GM19468 (cell line): ENCODE data around the gene GTF3C5.
"Not testable (repeated sequence)": the region's sequence is repeated elsewhere in the genome, so short reads cannot be mapped to it uniquely, and the experiment has no call there.

Experiments
- ATAC-seq: cut with Tn5 transposase; IDR thresholded peaks from one replicate; pipeline ENCODE4 v1.9.1; 2021; ENCODE audit warnings: mild to moderate bottlenecking, moderate library complexity, moderate number of reproducible peaks; ENCODE audit not compliant: unreplicated experiment; ENCODE audit errors: extremely low read depth

The GTF3C5 gene, protein sequence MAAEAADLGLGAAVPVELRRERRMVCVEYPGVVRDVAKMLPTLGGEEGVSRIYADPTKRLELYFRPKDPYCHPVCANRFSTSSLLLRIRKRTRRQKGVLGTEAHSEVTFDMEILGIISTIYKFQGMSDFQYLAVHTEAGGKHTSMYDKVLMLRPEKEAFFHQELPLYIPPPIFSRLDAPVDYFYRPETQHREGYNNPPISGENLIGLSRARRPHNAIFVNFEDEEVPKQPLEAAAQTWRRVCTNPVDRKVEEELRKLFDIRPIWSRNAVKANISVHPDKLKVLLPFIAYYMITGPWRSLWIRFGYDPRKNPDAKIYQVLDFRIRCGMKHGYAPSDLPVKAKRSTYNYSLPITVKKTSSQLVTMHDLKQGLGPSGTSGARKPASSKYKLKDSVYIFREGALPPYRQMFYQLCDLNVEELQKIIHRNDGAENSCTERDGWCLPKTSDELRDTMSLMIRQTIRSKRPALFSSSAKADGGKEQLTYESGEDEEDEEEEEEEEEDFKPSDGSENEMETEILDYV

DNA sequence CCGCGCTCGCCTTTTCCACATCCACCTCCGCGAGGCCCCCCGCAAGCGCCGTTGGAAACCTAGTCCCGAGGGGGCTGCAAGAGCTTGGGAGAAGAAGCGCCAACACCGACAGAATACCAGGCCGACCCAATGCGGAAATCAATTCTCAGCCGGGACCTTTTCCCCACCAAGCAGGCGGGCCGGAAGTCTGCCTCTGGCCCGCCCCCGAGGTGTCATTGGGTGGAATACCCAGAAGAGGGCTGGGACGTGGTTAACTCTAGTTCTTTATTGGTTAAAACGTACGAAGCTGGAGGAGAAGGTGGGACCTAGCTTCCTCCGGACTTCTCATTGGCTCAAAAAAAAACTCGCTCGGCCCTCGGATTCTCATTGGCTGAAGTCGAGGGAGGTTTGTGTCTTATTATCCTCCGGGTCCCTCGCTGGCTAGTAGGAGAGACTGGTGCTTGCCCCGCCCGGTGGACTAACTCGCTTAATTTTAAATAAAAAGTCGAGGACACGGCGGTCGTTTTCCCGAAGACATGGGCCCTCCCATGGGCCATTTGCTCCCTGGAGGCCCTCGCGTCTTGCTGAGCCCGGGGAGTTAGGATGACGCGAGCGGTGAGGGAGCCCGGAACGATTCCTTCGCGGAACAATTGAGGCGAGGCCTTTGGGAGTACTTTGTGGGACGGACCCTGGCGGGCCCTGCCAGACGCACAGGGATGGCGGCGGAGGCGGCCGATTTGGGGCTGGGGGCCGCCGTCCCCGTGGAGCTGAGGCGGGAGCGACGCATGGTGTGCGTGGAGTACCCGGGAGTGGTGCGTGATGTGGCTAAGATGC lies at the start of gene GTF3C5:
Gene GTF3C5 (plus strand): TSS at position 681 of the 813 bp plus-strand sequence. CDS start 15 bp downstream, at position 696.
- peak; percentile 93 for ATAC-seq

DNA sequence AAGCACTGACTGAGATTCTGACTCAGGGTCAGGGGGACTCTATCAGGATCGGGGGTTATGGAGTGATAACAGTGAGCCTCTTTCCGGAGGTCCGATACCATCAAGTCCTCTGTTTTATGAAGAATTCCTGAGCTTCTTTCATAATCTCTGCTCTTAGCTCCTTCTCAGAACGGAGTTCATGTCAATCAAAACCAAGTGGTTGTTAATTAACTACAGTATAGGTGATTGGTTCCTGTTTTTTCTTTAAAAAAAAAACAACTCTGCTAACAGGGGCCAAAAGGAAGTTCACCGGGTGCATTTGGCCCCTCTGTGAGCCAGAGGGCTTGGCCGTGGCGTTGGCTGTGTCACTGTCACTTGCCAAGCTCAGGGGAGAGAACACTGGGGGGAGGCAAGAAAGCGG lies 48.3 kb upstream of the GTF3C5 start:
- no peak for ATAC-seq

DNA sequence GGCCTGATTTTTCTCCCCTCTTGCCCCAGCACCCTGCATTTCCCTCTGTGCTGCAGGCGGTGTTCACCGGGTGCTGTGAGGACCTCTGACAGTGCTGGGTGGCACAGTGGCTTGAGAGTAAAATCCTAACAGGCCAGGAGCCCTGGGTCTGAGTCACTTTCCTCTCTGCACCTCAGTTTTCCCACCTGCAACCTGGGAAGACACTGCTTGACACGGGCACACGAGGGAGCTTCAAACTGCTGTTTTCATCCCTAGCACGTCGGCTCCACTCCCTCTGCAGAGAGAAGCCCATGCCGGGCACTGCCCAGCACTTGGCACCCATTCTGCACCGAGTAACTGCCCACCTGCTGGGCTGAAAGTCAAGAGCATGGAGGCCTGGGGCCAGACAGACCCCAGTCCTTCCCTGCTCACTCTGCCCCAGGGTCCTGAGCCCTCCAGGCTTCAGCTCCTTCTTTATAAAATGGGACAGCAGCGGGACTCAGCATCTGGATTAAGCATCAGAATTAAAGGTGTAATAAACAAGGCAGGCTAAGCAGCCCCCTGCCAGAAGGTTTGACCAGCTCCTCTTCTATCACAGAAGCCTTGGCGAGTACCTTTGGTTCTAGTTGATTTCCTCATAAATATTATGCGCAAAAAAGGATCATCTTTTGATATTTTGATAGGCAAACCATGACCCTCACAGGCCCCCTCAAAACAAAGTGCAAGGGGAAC lies 47.2 kb upstream of the GTF3C5 start:
- no peak for ATAC-seq

DNA sequence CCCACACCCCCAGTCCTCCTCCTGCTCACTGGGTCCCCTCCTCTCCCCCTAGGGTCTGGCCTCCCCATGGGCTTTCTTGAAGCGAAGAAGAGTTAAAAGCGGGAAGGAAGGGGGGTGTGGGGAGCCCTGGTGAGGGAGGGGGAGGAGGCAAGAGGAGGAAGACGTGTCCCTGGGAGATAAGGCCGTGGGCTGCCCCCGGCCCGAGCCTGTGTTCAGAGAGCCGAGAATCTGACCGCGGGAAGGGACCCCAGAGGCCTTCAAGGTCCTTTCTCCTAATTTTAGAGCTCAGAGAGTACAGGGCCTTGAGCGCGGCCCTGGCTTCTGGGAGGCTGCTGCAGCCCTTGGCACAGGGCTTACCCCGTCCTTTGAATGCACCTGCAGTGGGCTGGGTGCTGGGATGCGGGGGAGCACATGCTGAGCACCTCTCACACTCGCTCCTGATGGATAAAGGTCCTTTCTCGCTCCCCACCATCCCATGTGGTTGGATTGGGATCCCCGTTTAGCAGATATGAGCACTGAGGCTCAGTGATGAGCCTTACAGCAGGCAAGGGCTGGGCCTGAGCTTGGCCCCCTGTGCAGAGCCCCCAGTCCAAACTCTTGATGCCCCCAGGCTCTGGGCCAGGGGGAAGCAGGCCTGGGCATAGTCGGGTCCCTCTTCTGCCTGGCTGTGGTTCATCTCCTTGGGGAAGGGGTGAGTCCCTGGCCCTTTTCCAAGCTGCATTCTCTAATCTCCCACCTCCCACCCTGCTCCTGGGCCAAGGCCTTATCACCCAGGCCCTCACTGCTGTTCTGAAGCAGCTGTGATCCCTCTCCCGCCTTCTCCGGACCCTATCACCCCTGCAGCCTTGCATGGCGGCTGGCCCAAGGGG lies 46.4 kb upstream of the GTF3C5 start:
- ATAC-seq, result no peak

DNA sequence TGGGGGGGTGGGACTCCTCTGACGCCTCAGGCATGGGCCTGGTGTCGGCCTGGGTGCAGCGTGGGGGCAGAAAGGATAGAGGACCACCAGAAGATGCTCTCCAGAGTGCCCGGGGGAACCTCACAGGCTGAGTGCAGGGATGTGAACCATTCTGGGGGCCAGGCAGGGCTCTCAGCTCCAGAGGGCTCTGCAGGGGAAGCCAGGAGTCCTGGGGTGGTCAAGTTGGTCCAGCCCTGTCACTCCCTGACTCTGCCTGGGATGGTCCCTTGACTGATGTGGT lies 45.8 kb upstream of the GTF3C5 start:
- ATAC-seq, result no peak

DNA sequence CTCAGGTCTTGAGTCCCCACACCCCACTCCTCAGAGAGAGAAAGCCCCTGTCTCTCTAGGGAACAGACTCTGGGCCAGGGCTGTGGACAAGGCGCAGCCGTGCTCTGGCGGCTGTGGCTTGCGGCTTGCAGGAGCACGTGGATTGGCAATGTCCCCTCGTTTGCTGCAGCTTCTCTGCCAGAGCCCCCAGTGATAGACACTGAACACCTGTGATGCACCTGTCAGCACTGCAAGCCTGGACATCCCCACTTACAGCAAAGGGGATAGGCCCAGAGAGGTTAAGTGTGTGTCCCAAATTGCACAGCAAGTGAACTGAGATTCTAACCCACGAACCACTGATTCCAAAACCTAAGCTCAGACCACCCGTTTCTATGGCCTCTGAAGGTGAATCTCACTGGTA lies 45.3 kb upstream of the GTF3C5 start:
- ATAC-seq, result no peak

DNA sequence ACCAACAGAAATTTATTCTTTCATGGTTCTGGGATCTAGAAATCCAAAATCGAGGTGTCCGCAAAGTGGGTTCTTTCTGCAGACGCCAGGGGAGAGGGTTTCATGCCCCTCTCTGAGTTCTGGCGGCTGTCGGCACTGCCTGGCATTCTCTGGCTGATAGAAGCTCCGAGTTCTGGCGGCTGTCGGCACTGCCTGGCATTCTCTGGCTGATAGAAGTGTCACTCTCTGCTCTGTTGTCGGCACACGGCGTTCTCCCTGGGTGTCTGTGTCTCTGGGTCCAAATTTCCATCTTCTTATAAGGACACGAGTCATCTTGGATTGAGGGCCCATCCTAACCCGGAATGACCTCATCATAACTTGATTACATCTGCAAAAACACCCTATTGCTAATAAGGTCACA lies 44.7 kb upstream of the GTF3C5 start:
- no peak for ATAC-seq

DNA sequence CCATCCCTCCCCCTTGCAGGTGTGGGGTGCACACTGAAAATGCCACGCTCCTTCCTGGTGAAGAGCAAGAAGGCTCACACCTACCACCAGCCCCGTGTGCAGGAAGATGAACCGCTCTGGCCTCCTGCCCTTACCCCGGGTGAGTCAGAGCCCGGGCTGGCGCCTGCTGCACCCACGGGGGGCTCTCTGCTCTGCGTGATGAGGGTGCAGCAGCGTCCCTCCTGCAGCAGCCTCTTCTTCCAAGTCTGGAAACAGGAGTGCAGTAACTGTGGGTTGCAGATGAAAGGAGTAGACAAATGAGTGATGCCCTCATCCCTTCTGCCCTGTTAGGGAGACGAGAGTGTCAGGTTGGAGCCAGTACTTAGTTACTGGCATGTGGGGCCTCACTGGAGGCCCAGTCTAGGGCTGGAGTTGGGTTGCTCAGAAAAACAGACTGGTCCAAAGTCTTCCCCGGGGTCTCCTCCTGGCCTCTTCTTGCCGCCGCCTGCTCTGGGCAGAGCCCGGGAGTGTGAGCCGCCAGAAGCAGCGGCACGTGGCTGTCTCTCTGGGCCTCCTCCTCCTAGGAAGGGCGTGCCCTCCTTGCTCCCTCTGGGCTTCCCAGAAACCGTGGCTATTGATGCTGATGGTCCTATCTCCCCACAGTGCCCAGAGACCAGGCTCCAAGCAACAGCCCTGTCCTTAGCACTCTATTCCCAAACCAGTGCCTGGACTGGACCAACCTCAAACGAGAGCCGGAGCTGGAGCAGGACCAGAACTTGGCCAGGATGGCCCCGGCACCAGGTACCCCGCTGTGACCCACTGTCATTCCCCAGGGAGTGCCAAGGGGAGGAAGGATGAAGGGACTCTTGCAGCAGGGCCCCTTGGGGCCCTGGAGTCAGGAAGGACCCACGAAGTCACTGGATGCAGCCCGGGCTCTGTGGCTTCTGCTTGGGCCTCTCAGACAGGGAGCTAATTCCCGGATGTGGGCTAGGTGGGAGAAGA lies 43.9 kb upstream of the GTF3C5 start:
- ATAC-seq, result no peak

DNA sequence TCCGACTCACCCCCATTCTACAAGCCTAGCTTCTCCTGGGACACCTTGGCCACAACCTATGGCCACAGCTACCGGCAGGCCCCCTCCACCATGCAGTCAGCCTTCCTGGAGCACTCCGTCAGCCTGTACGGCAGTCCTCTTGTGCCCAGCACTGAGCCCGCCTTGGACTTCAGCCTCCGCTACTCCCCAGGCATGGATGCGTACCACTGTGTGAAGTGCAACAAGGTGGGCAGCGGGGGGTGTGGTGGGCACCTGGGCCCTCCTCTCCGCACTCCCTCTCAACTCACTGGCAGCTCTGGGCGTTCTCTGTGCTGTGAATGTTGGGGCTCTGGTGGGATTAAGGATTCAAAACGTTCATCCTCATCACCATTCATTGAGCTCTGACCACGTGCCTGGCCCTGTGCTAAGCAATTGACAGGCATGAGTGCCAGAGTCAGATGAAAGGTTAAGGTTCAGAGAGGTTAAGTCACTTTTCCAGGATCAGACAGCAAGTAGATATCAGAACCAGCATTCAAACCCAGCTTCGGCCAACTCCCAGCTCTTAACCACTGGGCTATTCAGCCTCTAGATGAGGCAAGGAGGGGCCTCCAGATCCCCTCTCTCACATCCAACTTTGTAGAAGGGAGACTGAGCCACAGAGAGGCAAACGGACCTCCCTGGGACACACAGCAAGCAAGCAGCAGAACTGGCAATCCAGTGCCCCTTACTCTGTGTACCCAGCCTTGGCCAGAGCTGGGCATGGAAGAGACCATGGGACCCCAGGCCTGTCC lies 42.4 kb upstream of the GTF3C5 start:
- no peak for ATAC-seq

DNA sequence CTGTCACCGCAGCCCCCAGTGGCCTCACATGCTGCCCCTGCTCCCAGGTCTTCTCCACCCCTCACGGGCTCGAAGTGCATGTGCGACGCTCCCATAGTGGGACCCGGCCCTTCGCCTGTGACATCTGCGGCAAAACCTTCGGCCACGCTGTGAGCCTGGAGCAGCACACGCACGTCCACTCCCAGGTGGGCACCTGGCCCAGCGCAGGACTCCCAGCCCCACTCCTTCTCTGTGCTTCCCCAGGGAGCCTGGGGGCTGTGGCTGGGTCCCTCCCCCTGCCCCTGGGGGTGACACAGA lies 41.8 kb upstream of the GTF3C5 start:
- ATAC-seq, result no peak

DNA sequence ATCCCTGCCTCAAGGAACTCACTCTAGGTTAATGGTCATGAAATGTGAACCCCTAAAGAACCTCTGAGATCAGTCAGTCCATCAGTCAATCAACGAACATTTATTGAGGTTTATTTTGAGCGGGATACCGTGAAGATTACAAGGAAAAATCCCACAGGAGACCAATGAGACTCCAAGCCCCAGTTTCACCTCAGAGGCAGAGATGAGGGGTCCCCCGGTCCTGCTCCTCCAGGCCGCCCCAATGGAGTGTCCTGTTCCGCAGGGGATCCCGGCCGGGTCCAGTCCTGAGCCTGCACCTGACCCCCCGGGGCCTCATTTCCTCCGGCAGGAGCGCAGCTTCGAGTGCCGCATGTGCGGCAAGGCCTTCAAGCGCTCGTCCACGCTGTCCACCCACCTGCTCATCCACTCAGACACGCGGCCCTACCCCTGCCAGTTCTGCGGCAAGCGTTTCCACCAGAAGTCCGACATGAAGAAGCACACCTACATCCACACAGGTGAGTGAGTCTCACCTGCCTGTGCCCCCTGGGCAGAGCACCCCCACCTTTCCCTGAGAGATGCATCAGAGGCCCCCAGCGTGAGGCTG lies 41.3 kb upstream of the GTF3C5 start:
- no peak for ATAC-seq

DNA sequence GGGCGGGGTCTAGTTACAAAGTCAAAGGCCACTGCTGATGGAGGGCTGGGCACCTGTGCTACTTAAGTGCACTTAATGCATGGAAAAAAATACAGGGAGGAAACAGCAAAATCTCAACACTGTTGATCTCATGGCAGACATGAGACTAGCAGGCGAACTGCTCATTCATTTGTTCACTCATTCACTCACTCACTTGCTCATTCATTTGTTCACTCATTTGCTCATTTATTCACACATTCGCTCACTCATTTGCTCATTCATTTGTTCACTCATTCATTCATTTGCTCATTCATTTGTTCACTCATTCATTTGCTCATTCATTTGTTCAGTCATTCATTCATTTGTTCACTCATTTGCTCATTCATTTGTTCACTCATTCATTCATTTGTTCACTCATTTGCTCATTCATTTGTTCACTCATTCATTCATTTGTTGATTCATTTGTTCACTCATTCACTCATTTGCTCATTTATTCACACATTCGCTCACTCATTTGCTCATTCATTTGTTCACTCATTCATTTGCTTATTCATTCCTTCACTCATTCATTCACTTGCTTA lies 40.7 kb upstream of the GTF3C5 start:
- not testable (repeated sequence) for ATAC-seq

DNA sequence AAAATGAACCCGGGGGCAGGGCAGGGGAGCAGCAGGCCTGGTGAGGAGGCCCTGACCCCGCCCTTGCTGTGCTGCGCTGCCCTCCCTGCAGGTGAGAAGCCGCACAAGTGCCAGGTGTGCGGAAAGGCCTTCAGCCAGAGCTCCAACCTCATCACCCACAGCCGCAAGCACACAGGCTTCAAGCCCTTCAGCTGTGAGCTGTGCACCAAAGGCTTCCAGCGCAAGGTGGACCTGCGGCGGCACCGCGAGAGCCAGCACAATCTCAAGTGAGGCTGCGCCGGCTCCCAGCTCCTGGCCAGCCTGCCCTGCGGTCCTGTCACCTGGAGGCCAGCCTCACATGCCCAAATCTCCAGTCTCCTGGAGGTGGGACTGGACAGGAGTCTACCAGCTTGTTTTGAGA lies 40.0 kb upstream of the GTF3C5 start:
- ATAC-seq, result no peak

DNA sequence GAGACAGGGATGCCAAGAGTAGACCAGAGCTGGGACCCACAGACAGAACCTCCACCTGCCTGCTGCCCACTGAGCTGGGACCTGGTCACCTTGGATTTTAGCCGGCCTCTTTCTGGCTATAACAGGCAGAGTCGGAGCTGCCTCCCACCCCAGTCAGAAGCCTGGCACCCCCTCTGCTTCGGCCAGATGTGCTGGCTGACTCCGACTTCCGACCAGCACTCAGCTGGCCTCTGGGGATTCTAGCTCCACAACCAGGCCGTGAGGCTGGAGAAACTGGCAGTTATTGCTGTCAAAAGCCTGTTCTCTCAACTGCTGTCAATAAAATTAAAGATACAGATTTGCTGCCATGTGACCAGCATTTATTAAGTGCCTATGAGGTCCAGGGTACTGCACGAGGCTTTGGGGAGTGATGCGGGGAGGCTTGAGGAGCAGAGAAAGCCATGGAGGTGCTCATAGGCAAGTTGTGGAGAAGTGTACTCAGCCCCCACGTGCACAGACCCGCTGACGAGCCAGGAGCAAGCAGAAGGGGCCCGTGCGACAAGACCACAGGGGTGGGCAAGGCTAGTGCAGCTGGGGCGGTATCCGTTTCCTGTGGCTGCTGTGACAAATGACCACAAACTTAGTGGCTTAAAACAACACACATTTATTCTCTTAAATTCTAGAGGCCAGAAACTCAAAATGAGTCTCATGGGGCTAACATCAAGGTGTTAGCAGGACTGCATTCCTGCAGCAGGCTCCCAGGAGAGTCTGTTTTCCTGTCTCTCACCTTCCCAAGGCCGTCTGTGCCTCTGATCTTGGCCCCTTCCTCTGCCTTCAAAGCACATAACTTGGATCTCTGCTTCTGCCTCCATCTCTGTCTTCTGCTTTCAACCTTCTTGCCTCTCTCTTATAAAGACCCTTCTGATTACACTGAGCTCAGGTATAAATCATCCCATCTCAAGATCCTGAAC lies 39.2 kb upstream of the GTF3C5 start:
- ATAC-seq, result no peak

DNA sequence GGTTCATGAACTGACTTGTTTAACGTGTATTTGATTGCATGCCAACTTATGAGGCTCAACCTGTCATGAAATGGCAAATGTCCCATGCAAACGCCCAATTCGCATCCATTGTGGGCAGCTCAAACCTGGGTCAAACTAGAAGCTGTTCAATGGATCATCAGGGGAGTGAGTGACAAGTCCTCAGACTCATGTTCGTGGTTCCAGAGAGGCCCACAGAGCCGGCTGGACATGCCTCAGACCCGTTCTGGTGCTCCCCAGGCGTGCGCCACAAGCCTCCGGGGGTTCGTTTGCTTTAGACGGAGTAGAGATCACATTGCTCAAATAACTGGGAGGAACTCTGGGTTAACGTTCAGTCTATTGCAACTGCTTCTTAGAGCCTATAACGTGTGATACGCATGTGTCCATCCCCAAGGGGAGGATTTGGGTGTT lies 37.3 kb upstream of the GTF3C5 start:
- no peak for ATAC-seq

DNA sequence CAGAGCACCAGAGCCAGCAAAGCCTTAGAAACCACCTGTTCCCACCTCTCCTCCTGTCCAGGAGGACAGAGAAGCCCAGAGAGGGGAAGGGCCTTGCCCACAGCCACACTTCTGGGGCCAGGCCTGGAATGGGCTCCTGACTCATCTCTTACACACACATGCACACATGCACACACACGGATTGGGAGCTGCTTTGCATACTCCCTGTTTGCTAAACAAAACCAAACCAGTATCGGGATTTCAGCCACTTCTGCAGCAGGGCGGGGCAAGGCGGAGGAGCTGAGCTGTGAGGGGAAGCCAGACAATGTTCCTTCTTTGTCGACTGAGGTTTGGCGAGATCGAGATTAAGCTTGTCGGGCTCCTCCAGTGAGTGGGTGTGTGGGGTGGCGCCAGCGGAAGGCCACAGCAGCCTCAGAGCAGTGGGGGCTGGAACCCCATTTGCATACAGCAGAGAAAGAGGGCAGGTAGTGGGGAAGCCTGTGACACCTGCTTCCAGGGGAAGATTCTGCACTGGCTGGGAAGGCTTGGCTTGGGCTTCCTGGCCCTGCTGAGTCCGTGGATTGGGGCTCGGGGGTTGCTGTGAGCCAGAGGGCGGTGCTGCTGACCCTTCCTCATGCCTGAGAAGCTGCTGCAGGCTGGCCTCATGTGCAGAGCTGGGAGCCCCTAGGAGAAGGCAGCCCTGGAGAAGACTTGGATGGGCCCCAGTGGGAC lies 36.2 kb upstream of the GTF3C5 start:
- no peak for ATAC-seq
